NCI-H2107 treated with DMSO at 0.1 percent for 48 hours (cell line): ENCODE data around the gene RUSF1.
"Not testable (repeated sequence)": the region's sequence is repeated elsewhere in the genome, so short reads cannot be mapped to it uniquely, and the experiment has no call there.

ENCODE experiments used
- DNase-seq: peaks from one replicate; lab custom pipeline; 2025; ENCODE audit not compliant: unreplicated experiment; lab: John Stamatoyannopoulos, UW

The RUSF1 gene

GRCh38 chr16:31453255-31454204 is 54.7 kb downstream of the RUSF1 start:
- DNase-seq: no peak

- DNase-seq: no peak
These were observed 55.5 kb downstream of the RUSF1 start for GRCh38 chr16:31452631-31453106.

GRCh38 chr16:31451681-31452351 is 56.4 kb downstream of the RUSF1 start:
- DNase-seq: peak; percentile 20

- no peak for DNase-seq
These were observed 57.0 kb downstream of the RUSF1 start for GRCh38 chr16:31451201-31451600.

GRCh38 chr16:31445931-31446330 is 62.3 kb downstream of the RUSF1 start:
- DNase-seq: not testable (repeated sequence)

GRCh38 chr16:31441956-31442355 is 66.2 kb downstream of the RUSF1 start:
- DNase-seq: no peak

GRCh38 chr16:31440516-31441184 is 67.5 kb downstream of the RUSF1 start:
- DNase-seq: no peak

GRCh38 chr16:31439519-31439918 is 68.7 kb downstream of the RUSF1 start:
- DNase-seq: no peak
